Stomach (tissue), 9 donors: ENCODE results near the gene REV3L. TPM values are rescaled to one million over a fixed set of nuclear protein-coding genes. Genes with fewer than 3 reads are reported as not detected.

ENCODE experiments used
- DNase-seq, 2 donors: peaks; one replicate each; pipeline versions ENCODE4 v3.0.0 to v3.0.0-alpha.2; 2013 to 2019
- H3K27ac ChIP-seq, 5 donors: fragments of 200-600 bp in 4 of 5; sonication (generic) in 4 of 5; one replicate each; pipeline ENCODE4 v1.5.1; 2013 to 2019; ENCODE audit warnings: mild to moderate bottlenecking in 1 of 5, moderate library complexity in 1 of 5
- H3K27me3 ChIP-seq, 3 donors: fragments of 200-600 bp; sonication (generic); one replicate each; pipeline ENCODE4 v1.5.1; 2017 to 2019; ENCODE audit warnings: mixed run types in 1 of 3
- H3K36me3 ChIP-seq, 4 donors: fragments of 200-600 bp; sonication (generic); 1 replicate in 3 of 4; 2 replicates in 1 of 4; pipeline ENCODE4 v1.5.1; 2016 to 2019
- H3K4me1 ChIP-seq, 4 donors: fragments of 200-600 bp; sonication (generic); one replicate each; pipeline ENCODE4 v1.5.1; 2016 to 2019
- H3K4me3 ChIP-seq, 4 donors: fragments of 200-600 bp; sonication (generic) in 3 of 4; one replicate each; pipeline ENCODE4 v1.5.1; 2016 to 2019; ENCODE audit warnings: mild to moderate bottlenecking in 1 of 4
- H3K9me3 ChIP-seq, 4 donors: fragments of 200-600 bp; sonication (generic); one replicate each; pipeline ENCODE4 v1.5.1; 2016 to 2019
- CTCF ChIP-seq, 7 experiments: fragments of 450-650 bp in 4 of 7; fragments of 200-600 bp in 3 of 7; sonication (generic) in 3 of 7; IDR thresholded peaks; one replicate each; pipeline ENCODE4 v1.5.1; 2016 to 2019; ENCODE audit warnings: antibody characterized with exemption in 7 of 7, control low read depth in 2 of 7, mild to moderate bottlenecking in 1 of 7
- EP300 ChIP-seq: sonication (generic); formaldehyde crosslinking; IDR thresholded peaks from one replicate; pipeline ENCODE4 v1.6.1; 2017; ENCODE audit warnings: antibody characterized with exemption
- POLR2A ChIP-seq, 4 donors: fragments of 450-650 bp; IDR thresholded peaks; one replicate each; pipeline ENCODE4 v1.6.1; 2016; ENCODE audit warnings: antibody characterized with exemption in 4 of 4, control low read depth in 2 of 4, mild to moderate bottlenecking in 1 of 4, moderate library complexity in 1 of 4
- POLR2AphosphoS5 ChIP-seq, 3 donors: sonication (generic); formaldehyde crosslinking; IDR thresholded peaks; one replicate each; pipeline ENCODE4 v1.6.1; 2016; ENCODE audit warnings: antibody characterized with exemption in 3 of 3
- WGBS, 5 donors: extraction: QIAGEN DNeasy Blood & Tissue Kit in 3 of 5; methylation state at CpG; one replicate each; pipeline versions ENCODE4 v1.1.5 to v1.1.7; 2013 to 2018; 5-methylcytosine and 5-hydroxymethylcytosine counted together
- intact Hi-C: fragments of 100-400 bp; cut with DNase I; formaldehyde crosslinking; loops from one replicate; pipeline ENCODE4 v1.15.1; 2023; ENCODE audit warnings: low total_unique reads
- polyA plus RNA-seq, 3 donors: library from polyadenylated mRNA; stranded (reverse); fragments of 200-250 nt; gene quantifications; one replicate each; pipeline ENCODE4 v1.2.3, GENCODE V29; 2013
- total RNA-seq, 5 donors: library from RNA; depleted of rRNA; stranded (reverse); fragments of >200 nt; gene quantifications; one replicate each; pipeline versions ENCODE4 v1.1.0 to v1.2.3, GENCODE V29; 2014 to 2016
- donor health status: healthy with polysubstance abuse.
- donor health status: Bipolar disorder and iron deficiency.
- donor health status: healthy.

The REV3L gene
- total and polyA plus RNA-seq, 8 donors: 9.0 to 170 (median 28.3) TPM

GRCh38 chr6:111483736-111484632, 966 bp upstream of the REV3L start:
- no peaks in the 10 kb centered on the region for H3K27me3 ChIP-seq
- peaks cover 0 to 9% (median 3%) of the 10 kb centered on the region in 4 donors for H3K36me3 ChIP-seq
- intact Hi-C loops: no loop called here
- WGBS, 5 donors: 0 to 1% (median 1%) methylated on average over 30 to 66 of the region's 66 CpGs
- H3K4me3 ChIP-seq: peak overlapping the region; percentile 74 to 97 (median 90)
- TF ChIP-seq EP300: no peak
- peak in 2 of 7 experiments; percentile 13 to 17 for TF ChIP-seq CTCF (IDR thresholded peaks at IDR 0.05)
- TF ChIP-seq POLR2A (IDR thresholded peaks at IDR 0.05): peak in 2 of 4 donors; percentile 64 to 85
- TF ChIP-seq POLR2AphosphoS5 (IDR thresholded peaks at IDR 0.05): peak; percentile 79 to 89 (median 84)
- peak; percentile 92 to 97 for DNase-seq
- peak overlapping the region; percentile 99 to 100 (median 99) for H3K27ac ChIP-seq
- peaks cover 5 to 71% (median 31%) of the 10 kb centered on the region in 4 donors for H3K4me1 ChIP-seq
- H3K9me3 ChIP-seq: no peaks in the 10 kb centered on the region

GRCh38 chr6:111482188-111482958, 645 bp downstream of the REV3L start:
- DNase-seq: peak; percentile 56 to 81
- Histone ChIP-seq H3K4me3 (peak overlapping the region; percentile 74 to 97 (median 90)), H3K4me1 (peaks cover 14 to 78% (median 45%) of the 10 kb centered on the region in 4 donors), H3K27ac (peak overlapping the region; percentile 99 to 100 (median 99)), H3K9me3 (no peaks in the 10 kb centered on the region), H3K36me3 (no peaks in the 10 kb centered on the region), H3K27me3 (no peaks in the 10 kb centered on the region)
- TF ChIP-seq POLR2AphosphoS5 (IDR thresholded peaks at IDR 0.05) (peak in 1 of 3 donors; percentile 23), POLR2A (IDR thresholded peaks at IDR 0.05) (no peak)
- intact Hi-C loops: no loop called here
- WGBS, 5 donors: 0 to 1% (median 0%) methylated on average over 5 to 88 of the region's 88 CpGs

- peak overlapping the region; percentile 99 to 100 (median 99) for H3K27ac ChIP-seq
- DNase-seq: no peak
- peak overlapping the region; percentile 74 to 97 (median 90) for H3K4me3 ChIP-seq
- 1 to 6% (median 2%) methylated on average over 8 of the region's 8 CpGs for WGBS, 5 donors
- H3K4me1 ChIP-seq: peaks cover 16 to 78% (median 50%) of the 10 kb centered on the region in 4 donors
- no peaks in the 10 kb centered on the region for H3K36me3 ChIP-seq
- no peaks in the 10 kb centered on the region for H3K27me3 ChIP-seq
- TF ChIP-seq EP300 (no peak), CTCF (IDR thresholded peaks at IDR 0.05) (no peak), POLR2A (IDR thresholded peaks at IDR 0.05) (no peak), POLR2AphosphoS5 (IDR thresholded peaks at IDR 0.05) (no peak)
- intact Hi-C loops: no loop called here
- no peaks in the 10 kb centered on the region for H3K9me3 ChIP-seq
Measured at GRCh38 chr6:111481836-111482187, 1.2 kb downstream of the REV3L start.

- peak in 1 of 2 donors; percentile 41 for DNase-seq
- H3K27ac ChIP-seq: peak overlapping the region in 4 of 5 donors; percentile 99 to 100 (median 100)
- H3K27me3 ChIP-seq: no peaks in the 10 kb centered on the region
- TF ChIP-seq EP300 (no peak), CTCF (IDR thresholded peaks at IDR 0.05) (no peak)
- peak overlapping the region; percentile 74 to 97 (median 90) for H3K4me3 ChIP-seq
- no peaks in the 10 kb centered on the region for H3K9me3 ChIP-seq
- intact Hi-C loops: no loop called here
- WGBS, 5 donors: 16 to 30% (median 25%) methylated on average over 6 of the region's 6 CpGs
- H3K4me1 ChIP-seq: peaks cover 16 to 73% (median 50%) of the 10 kb centered on the region in 4 donors
- no peaks in the 10 kb centered on the region for H3K36me3 ChIP-seq
Measured at GRCh38 chr6:111480988-111481822, 1.8 kb downstream of the REV3L start.
